IPS-18c (cell line): Measurements from ENCODE around the gene DNAH7.

ENCODE experiments used
- H3K4me3 ChIP-seq: 2 replicates; pipeline ENCODE4 v1.7.0; 2013; ENCODE audit warnings: low read depth, mild to moderate bottlenecking, low read length, moderate library complexity; ENCODE audit not compliant: insufficient read depth
- H3K9me3 ChIP-seq: one replicate; pipeline ENCODE4 v1.6.1; 2013; ENCODE audit warnings: mild to moderate bottlenecking, low read length, moderate library complexity; ENCODE audit not compliant: control insufficient read depth, insufficient read depth

Gene DNAH7

GRCh38 chr2:196086517-196087368 lies 18.1 kb upstream of the DNAH7 start:
- H3K4me3 ChIP-seq: no peak overlapping the region
- H3K9me3 ChIP-seq: peaks cover 11% of the 10 kb centered on the region

- no peak overlapping the region for H3K4me3 ChIP-seq
These were observed 15.0 kb upstream of the DNAH7 start for GRCh38 chr2:196083601-196084000.

GRCh38 chr2:196080526-196080925 lies 11.9 kb upstream of the DNAH7 start:
- Histone ChIP-seq H3K4me3 (no peak overlapping the region), H3K9me3 (peaks cover 6% of the 10 kb centered on the region)

More at GRCh38 chr2:196083601-196084000, 15.0 kb upstream of the DNAH7 start:
- H3K9me3 ChIP-seq: peaks cover 6% of the 10 kb centered on the region

- no peak overlapping the region for H3K4me3 ChIP-seq
- H3K9me3 ChIP-seq: peaks cover 6% of the 10 kb centered on the region
These were observed 10.4 kb upstream of the DNAH7 start for GRCh38 chr2:196079052-196079451.

- Histone ChIP-seq H3K4me3 (no peak overlapping the region), H3K9me3 (no peaks in the 10 kb centered on the region)
These were observed 9.2 kb upstream of the DNAH7 start for GRCh38 chr2:196077821-196078220.

- Histone ChIP-seq H3K9me3 (no peaks in the 10 kb centered on the region), H3K4me3 (no peak overlapping the region)
These were observed 8.3 kb upstream of the DNAH7 start for GRCh38 chr2:196076778-196077568.

- Histone ChIP-seq H3K9me3 (no peaks in the 10 kb centered on the region), H3K4me3 (no peak overlapping the region)
These were observed 6.6 kb upstream of the DNAH7 start for GRCh38 chr2:196075196-196075595.

GRCh38 chr2:196074631-196075030 lies 6.0 kb upstream of the DNAH7 start:
- Histone ChIP-seq H3K4me3 (no peak overlapping the region), H3K9me3 (no peaks in the 10 kb centered on the region)

GRCh38 chr2:196073521-196073920 lies 4.9 kb upstream of the DNAH7 start:
- Histone ChIP-seq H3K9me3 (no peaks in the 10 kb centered on the region), H3K4me3 (no peak overlapping the region)

GRCh38 chr2:196067088-196067382 lies 1.6 kb downstream of the DNAH7 start:
- H3K9me3 ChIP-seq: no peaks in the 10 kb centered on the region
- H3K4me3 ChIP-seq: no peak overlapping the region

GRCh38 chr2:196066291-196067087 lies 2.1 kb downstream of the DNAH7 start:
- no peaks in the 10 kb centered on the region for H3K9me3 ChIP-seq

GRCh38 chr2:196063773-196064172 lies 4.9 kb downstream of the DNAH7 start:
- H3K4me3 ChIP-seq: no peak overlapping the region
- H3K9me3 ChIP-seq: no peaks in the 10 kb centered on the region

More at GRCh38 chr2:196066291-196067087, 2.1 kb downstream of the DNAH7 start:
- H3K4me3 ChIP-seq: no peak overlapping the region

GRCh38 chr2:196059491-196059960 lies 9.1 kb downstream of the DNAH7 start:
- Histone ChIP-seq H3K4me3 (no peak overlapping the region), H3K9me3 (no peaks in the 10 kb centered on the region)

- no peaks in the 10 kb centered on the region for H3K9me3 ChIP-seq
- no peak overlapping the region for H3K4me3 ChIP-seq
These were observed 14.0 kb downstream of the DNAH7 start for GRCh38 chr2:196054631-196055030.

- no peak overlapping the region for H3K4me3 ChIP-seq
- H3K9me3 ChIP-seq: no peaks in the 10 kb centered on the region
These were observed 22.3 kb downstream of the DNAH7 start for GRCh38 chr2:196046123-196046917.

- H3K4me3 ChIP-seq: no peak overlapping the region
These were observed 26.9 kb downstream of the DNAH7 start for GRCh38 chr2:196041786-196042185.

GRCh38 chr2:196040218-196040617 lies 28.4 kb downstream of the DNAH7 start:
- H3K9me3 ChIP-seq: no peaks in the 10 kb centered on the region
- no peak overlapping the region for H3K4me3 ChIP-seq

More at GRCh38 chr2:196041786-196042185, 26.9 kb downstream of the DNAH7 start:
- no peaks in the 10 kb centered on the region for H3K9me3 ChIP-seq
